Sigmoid colon (tissue), 4 donors: ENCODE results near the gene BRINP3.

Source experiments
- CTCF ChIP-seq, 4 experiments: fragments of 450-650 bp in 3 of 4; fragments of 200-600 bp in 1 of 4; IDR thresholded peaks; one replicate each; pipeline ENCODE4 v1.5.1; 2016 to 2019; ENCODE audit warnings: antibody characterized with exemption in 4 of 4, mild to moderate bottlenecking in 3 of 4, moderate library complexity in 2 of 4
- EP300 ChIP-seq, 4 donors: sonication (generic); formaldehyde crosslinking; IDR thresholded peaks; one replicate each; pipeline ENCODE4 v1.6.1; 2017; ENCODE audit warnings: antibody characterized with exemption in 4 of 4
- POLR2A ChIP-seq, 2 donors: fragments of 450-650 bp; IDR thresholded peaks; one replicate each; pipeline ENCODE4 v1.6.1; 2016; ENCODE audit warnings: antibody characterized with exemption in 2 of 2, mild to moderate bottlenecking in 2 of 2, moderate library complexity in 2 of 2

- TF ChIP-seq CTCF (IDR thresholded peaks at IDR 0.05), result no peak
- no peak for TF ChIP-seq POLR2A (IDR thresholded peaks at IDR 0.05)
- no peak for TF ChIP-seq EP300 (IDR thresholded peaks at IDR 0.05)
Observed at GRCh38 chr1:190102757-190103326, 374.8 kb downstream of the BRINP3 start.
